Muscle layer of colon (tissue), 2 donors: ENCODE results near the gene KCNH4.

Experiments
- H3K27ac ChIP-seq: one replicate; pipeline ENCODE4 v1.7.0; 2013; ENCODE audit warnings: low read depth, mild to moderate bottlenecking, low read length, moderate library complexity
- H3K27me3 ChIP-seq, 2 donors: one replicate each; pipeline ENCODE4 v1.7.0; 2013; ENCODE audit warnings: low read length in 2 of 2, mild to moderate bottlenecking in 2 of 2; ENCODE audit not compliant: insufficient read depth in 2 of 2, control insufficient read depth in 1 of 2
- H3K36me3 ChIP-seq: one replicate; pipeline ENCODE4 v1.7.0; 2013; ENCODE audit warnings: mild to moderate bottlenecking, low read length; ENCODE audit not compliant: insufficient read depth
- H3K4me1 ChIP-seq: one replicate; pipeline ENCODE4 v1.7.0; 2013; ENCODE audit warnings: mild to moderate bottlenecking, low read length; ENCODE audit not compliant: insufficient read depth
- H3K4me3 ChIP-seq, 2 donors: one replicate each; pipeline ENCODE4 v1.7.0; 2013; ENCODE audit warnings: low read length in 2 of 2, low read depth in 1 of 2, mild to moderate bottlenecking in 1 of 2, moderate library complexity in 1 of 2
- H3K9ac ChIP-seq: one replicate; pipeline ENCODE4 v1.7.0; 2013; ENCODE audit warnings: low read length
- H3K9me3 ChIP-seq: one replicate; pipeline ENCODE4 v1.7.0; 2013; ENCODE audit warnings: mild to moderate bottlenecking, low read length
- donor health status: abdominal sarcoma.
- donor health status: Adenocarcinoma of cecum.

The KCNH4 gene

GRCh38 chr17:42119301-42119700, 61.6 kb downstream of the KCNH4 start:
- Histone ChIP-seq H3K9ac (no peak overlapping the region), H3K4me1 (peaks cover 20% of the 10 kb centered on the region), H3K4me3 (no peak overlapping the region), H3K27ac (no peak overlapping the region), H3K27me3 (no peaks in the 10 kb centered on the region), H3K9me3 (no peaks in the 10 kb centered on the region), H3K36me3 (peaks cover 34% of the 10 kb centered on the region)

DNA sequence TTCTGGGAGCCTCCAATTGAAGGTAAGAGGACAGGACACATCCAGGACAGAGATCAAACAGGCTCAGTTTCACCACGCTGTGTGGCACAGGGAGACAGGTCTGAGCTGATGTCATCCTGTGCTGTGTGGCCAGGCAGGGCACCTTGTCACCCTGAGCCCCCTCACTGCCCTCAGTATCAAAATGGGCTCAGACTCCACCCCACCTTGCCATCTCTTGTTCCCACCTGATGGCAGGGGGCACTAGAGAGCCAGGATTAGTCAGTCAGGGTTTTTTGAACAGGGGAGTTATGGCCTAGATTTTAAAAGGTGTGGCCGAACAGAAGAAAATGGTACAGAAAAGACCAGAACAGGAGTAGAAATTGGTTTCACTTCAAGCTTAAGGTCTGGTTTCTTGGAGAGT, 62.4 kb downstream of the KCNH4 start:
- Histone ChIP-seq H3K27ac (no peak overlapping the region), H3K36me3 (peaks cover 34% of the 10 kb centered on the region), H3K9ac (no peak overlapping the region), H3K4me3 (no peak overlapping the region), H3K9me3 (no peaks in the 10 kb centered on the region), H3K27me3 (no peaks in the 10 kb centered on the region), H3K4me1 (peaks cover 20% of the 10 kb centered on the region)

GRCh38 chr17:42118126-42118510, 62.8 kb downstream of the KCNH4 start:
- Histone ChIP-seq H3K9ac (no peak overlapping the region), H3K36me3 (peaks cover 34% of the 10 kb centered on the region), H3K27ac (no peak overlapping the region), H3K27me3 (no peaks in the 10 kb centered on the region), H3K4me1 (peaks cover 22% of the 10 kb centered on the region), H3K4me3 (no peak overlapping the region), H3K9me3 (no peaks in the 10 kb centered on the region)

DNA sequence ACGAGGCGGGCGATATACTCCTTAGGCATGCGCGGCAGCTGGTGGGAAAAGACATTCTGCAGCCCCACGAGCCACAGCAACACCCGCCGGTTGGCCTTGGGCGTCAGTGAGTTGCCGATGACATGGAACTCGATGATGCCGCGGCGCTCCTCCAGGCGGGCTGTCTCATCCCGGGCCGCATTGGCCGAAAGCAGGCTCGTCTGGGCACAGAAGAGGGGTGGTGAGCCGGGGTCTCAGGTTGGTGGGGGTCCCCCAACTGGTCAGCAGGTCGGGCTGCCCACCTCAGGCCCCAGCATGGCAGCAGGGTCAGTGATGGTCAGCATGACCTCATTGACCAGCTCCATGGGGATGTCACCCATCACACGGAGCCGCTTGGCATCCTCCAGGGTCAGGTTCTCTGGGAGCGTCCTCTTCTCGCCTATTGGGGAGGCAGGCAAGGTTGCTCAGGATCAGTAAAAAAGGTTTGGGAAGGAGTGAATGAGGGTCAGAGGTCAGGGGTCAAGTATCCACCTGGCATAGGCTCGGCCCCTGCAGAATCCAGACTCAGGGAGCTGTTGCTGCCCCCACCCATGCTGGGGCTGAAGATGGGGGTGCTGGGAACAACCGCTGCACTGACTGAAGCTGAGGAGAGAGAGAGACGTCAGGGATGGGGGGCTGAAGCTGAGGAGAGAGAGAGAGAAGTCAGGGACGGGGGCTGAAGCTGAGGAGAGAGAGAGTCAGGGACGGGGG, 63.4 kb downstream of the KCNH4 start:
- H3K36me3 ChIP-seq = peaks cover 34% of the 10 kb centered on the region
- H3K27me3 ChIP-seq = no peaks in the 10 kb centered on the region
- peaks cover 27% of the 10 kb centered on the region for H3K4me1 ChIP-seq
- no peaks in the 10 kb centered on the region for H3K9me3 ChIP-seq
- H3K27ac ChIP-seq = no peak overlapping the region
- no peak overlapping the region for H3K4me3 ChIP-seq
- H3K9ac ChIP-seq = no peak overlapping the region

DNA sequence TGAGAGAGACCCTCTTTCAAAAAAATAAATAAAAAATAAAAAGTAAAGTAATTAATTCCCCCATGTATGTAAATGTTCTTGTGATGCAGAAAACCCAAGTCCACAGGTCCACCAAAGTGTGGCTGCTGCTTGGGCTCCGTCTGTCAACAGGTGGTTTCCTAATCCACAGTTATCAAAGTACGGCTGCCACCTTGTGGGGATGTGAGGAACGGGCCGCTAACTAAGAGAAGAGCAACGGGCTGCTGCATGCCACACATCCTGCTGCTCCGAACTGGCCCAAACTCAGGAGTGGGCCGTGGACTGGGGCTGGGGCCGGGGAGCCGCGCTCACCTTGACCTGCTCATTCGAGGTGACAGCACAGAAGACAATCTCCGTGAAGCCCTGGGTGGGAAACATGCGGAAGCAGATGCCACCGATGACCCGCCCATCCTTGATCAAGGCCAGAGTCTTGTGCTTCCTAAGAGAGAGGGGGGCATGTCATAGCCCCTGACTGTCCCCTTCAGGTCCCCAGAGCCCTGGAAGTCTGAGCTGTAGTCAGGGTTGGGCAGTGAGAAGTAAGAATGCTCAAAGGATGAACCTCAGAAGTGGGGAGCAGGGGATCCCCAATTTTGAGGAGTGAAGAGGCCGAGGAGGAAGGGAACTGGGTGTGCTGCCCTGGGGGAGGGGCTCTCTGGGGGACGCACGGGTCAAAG, 64.1 kb downstream of the KCNH4 start:
- Histone ChIP-seq H3K27ac (no peak overlapping the region), H3K36me3 (peaks cover 34% of the 10 kb centered on the region)

DNA sequence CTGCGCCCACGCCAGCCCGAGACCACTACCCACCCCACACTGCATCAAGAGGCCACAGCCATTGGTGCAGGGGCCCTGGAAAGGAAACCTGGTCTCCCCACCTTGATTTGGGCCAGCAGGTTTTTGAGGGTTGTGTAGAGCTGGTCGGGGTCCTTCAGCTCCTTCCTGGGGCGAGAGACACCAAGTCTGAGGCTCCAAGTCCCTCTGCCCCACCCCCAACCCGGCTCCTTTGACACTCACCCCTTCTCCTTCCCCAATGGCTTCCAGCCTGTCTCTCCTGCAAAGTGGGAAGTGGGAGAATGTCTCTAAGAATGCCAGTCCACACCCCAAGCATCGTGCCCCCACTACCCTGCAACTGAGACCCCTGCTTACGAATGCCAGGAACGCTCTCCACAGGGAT, 66.8 kb downstream of the KCNH4 start:
- no peak overlapping the region for H3K27ac ChIP-seq
- no peak overlapping the region for H3K4me3 ChIP-seq
- H3K36me3 ChIP-seq = peaks cover 33% of the 10 kb centered on the region
- no peaks in the 10 kb centered on the region for H3K9me3 ChIP-seq
- no peaks in the 10 kb centered on the region for H3K27me3 ChIP-seq
- H3K9ac ChIP-seq = no peak overlapping the region
- peaks cover 20% of the 10 kb centered on the region for H3K4me1 ChIP-seq

More for the DNA sequence above, 64.1 kb downstream of the KCNH4 start:
- no peak overlapping the region for H3K4me3 ChIP-seq
- H3K9me3 ChIP-seq = no peaks in the 10 kb centered on the region
- no peaks in the 10 kb centered on the region for H3K27me3 ChIP-seq
- H3K9ac ChIP-seq = no peak overlapping the region
- H3K4me1 ChIP-seq = peaks cover 23% of the 10 kb centered on the region

- Histone ChIP-seq H3K4me3 (peak overlapping the region in 1 of 2 donors; percentile 71), H3K9ac (peak overlapping the region; percentile 38), H3K27me3 (no peaks in the 10 kb centered on the region), H3K27ac (peak overlapping the region; percentile 83), H3K9me3 (no peaks in the 10 kb centered on the region), H3K36me3 (peaks cover 32% of the 10 kb centered on the region), H3K4me1 (peaks cover 20% of the 10 kb centered on the region)
Measured at GRCh38 chr17:42113293-42114069, 67.5 kb downstream of the KCNH4 start.

DNA sequence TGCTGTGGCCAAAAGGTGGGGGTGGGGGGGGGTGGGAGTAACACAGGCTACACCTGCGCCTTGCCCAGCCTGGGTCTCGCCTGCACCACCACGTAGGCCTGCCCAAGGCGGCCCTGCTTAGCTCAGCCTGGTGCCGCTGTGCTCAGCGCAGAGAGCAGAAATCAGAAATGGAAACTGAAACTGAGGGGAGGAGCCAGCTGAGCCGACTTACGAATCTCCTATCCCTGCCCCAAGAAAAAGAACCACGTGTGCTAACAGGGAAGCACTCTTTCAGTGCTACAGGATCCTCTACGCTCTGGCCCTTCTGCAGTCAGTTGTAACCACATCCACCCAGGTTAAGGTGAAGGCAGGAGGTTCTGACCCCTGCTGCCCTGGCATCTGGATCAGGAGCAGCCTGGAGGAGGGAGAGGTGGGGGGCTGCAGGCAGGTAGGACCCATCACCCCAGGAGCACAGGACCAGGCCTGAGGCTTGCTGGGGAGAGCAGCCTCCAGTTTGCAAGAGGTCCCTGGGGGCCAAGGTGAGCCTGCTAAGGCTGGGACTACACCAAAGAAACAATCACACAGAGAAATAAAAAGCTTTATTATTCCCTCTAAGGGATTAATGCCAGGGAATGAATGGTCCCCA, 68.3 kb downstream of the KCNH4 start, which contains the start of gene DHX58:
DHX58 (minus strand) TSS at position 163 of the 625 bp plus-strand sequence. CDS start 822 bp downstream, outside the sequence.
- Histone ChIP-seq H3K36me3 (peaks cover 26% of the 10 kb centered on the region), H3K9ac (peak within 1 kb of the TSS; percentile 73)

GRCh38 chr17:42111871-42112551, 68.9 kb downstream of the KCNH4 start:
- Histone ChIP-seq H3K36me3 (peaks cover 20% of the 10 kb centered on the region), H3K4me1 (peaks cover 20% of the 10 kb centered on the region), H3K9me3 (no peaks in the 10 kb centered on the region), H3K9ac (peak overlapping the region; percentile 73), H3K27me3 (no peaks in the 10 kb centered on the region), H3K4me3 (peak overlapping the region; percentile 40 to 71), H3K27ac (peak overlapping the region; percentile 83)

More for the DNA sequence above, 68.3 kb downstream of the KCNH4 start, which contains the start of gene DHX58:
- peaks cover 20% of the 10 kb centered on the region for H3K4me1 ChIP-seq
- H3K4me3 ChIP-seq = peak within 1 kb of the TSS; percentile 40 to 71
- H3K27me3 ChIP-seq = no peaks in the 10 kb centered on the region
- no peaks in the 10 kb centered on the region for H3K9me3 ChIP-seq
- peak within 1 kb of the TSS; percentile 83 for H3K27ac ChIP-seq

- H3K27ac ChIP-seq = peak overlapping the region; percentile 83
- H3K4me1 ChIP-seq = peaks cover 20% of the 10 kb centered on the region
- H3K9me3 ChIP-seq = no peaks in the 10 kb centered on the region
- peaks cover 16% of the 10 kb centered on the region for H3K36me3 ChIP-seq
- H3K27me3 ChIP-seq = no peaks in the 10 kb centered on the region
- H3K4me3 ChIP-seq = peak overlapping the region; percentile 40 to 71
- H3K9ac ChIP-seq = no peak overlapping the region
Measured at GRCh38 chr17:42111265-42111636, 69.7 kb downstream of the KCNH4 start.
